HFF-Myc (cell line): Measurements from ENCODE around the gene TIMELESS.
"Not testable (repeated sequence)": the region's sequence is repeated elsewhere in the genome, so short reads cannot be mapped to it uniquely, and the experiment has no call there.

ENCODE experiments used
- DNase-seq: peaks from one replicate; pipeline ENCODE4 v3.0.0-alpha.2; 2011; ENCODE audit warnings: low read depth; ENCODE audit errors: extremely low read depth
- H3K4me3 ChIP-seq: replicated peaks from 2 replicates; pipeline ENCODE4 v1.5.1; 2011; ENCODE audit warnings: low read depth, mild to moderate bottlenecking, control low read depth, low read length
- CTCF ChIP-seq: IDR thresholded peaks from 2 replicates; pipeline ENCODE4 v1.5.1; 2012; ENCODE audit warnings: mild to moderate bottlenecking, low read depth, low read length, control low read depth; ENCODE audit errors: missing control alignments

TIMELESS gene

GRCh38 chr12:56448860-56449621 is at the start of gene TIMELESS:
Gene TIMELESS, minus strand, starts transcription at chr12:56449426. Its CDS starts 15,256 bp downstream, at chr12:56434170.
- peak within 1 kb of the TSS; percentile 71 for H3K4me3 ChIP-seq
- no peak for TF ChIP-seq CTCF
- peak; percentile 46 for DNase-seq

- not testable (repeated sequence) for H3K4me3 ChIP-seq, DNase-seq
Measured at GRCh38 chr12:56498126-56498902, 49.1 kb upstream of the TIMELESS start.

GRCh38 chr12:56496704-56497103 is 47.5 kb upstream of the TIMELESS start:
- H3K4me3 ChIP-seq, DNase-seq: not testable (repeated sequence)

GRCh38 chr12:56494481-56494880 is 45.3 kb upstream of the TIMELESS start:
- DNase-seq, H3K4me3 ChIP-seq: not testable (repeated sequence)

More at GRCh38 chr12:56496704-56497103, 47.5 kb upstream of the TIMELESS start:
- TF ChIP-seq CTCF: peak; percentile 32

GRCh38 chr12:56494106-56494415 is 44.8 kb upstream of the TIMELESS start:
- not testable (repeated sequence) for DNase-seq, H3K4me3 ChIP-seq

- DNase-seq: not testable (repeated sequence)
Measured at GRCh38 chr12:56493409-56494105, 44.3 kb upstream of the TIMELESS start.

GRCh38 chr12:56490360-56490759 is 41.1 kb upstream of the TIMELESS start:
- no peak for TF ChIP-seq CTCF
- no peak overlapping the region for H3K4me3 ChIP-seq
- DNase-seq: no peak

More at GRCh38 chr12:56493409-56494105, 44.3 kb upstream of the TIMELESS start:
- H3K4me3 ChIP-seq: not testable (repeated sequence)

GRCh38 chr12:56488041-56488955 is 39.1 kb upstream of the TIMELESS start, which contains the start of gene GLS2:
Gene GLS2, minus strand, starts transcription at chr12:56488161. Its CDS starts 43 bp downstream, at chr12:56488118.
- peak; percentile 42 for DNase-seq
- no peak for TF ChIP-seq CTCF
- H3K4me3 ChIP-seq: peak within 1 kb of the TSS; percentile 48
